Stimulated activated CD4-positive, alpha-beta T cell treated with anti-CD3 and anti-CD28 coated beads, Interleukin-12 subunit alpha, Interleukin-12 subunit beta, amount 100 ng/mL, for 24 hours (primary cell): ENCODE data around the gene DNAI4.
"Not testable (repeated sequence)": the region's sequence is repeated elsewhere in the genome, so short reads cannot be mapped to it uniquely, and the experiment has no call there.

ENCODE experiments used
- DNase-seq, 2 experiments: peaks; one replicate each; pipeline ENCODE4 v3.0.0-alpha.2; 2020; ENCODE audit warnings: low read depth in 2 of 2

Gene DNAI4

GRCh38 chr1:66924756-66925557 is at the start of gene DNAI4, which contains the start of gene MIER1:
DNAI4 (minus strand) TSS chr1:66924856; CDS start chr1:66924831, 25 bp downstream.
MIER1 (plus strand) TSS chr1:66924990; CDS start chr1:66925029, 39 bp downstream.
- peak; percentile 93 to 95 for DNase-seq

DNA sequence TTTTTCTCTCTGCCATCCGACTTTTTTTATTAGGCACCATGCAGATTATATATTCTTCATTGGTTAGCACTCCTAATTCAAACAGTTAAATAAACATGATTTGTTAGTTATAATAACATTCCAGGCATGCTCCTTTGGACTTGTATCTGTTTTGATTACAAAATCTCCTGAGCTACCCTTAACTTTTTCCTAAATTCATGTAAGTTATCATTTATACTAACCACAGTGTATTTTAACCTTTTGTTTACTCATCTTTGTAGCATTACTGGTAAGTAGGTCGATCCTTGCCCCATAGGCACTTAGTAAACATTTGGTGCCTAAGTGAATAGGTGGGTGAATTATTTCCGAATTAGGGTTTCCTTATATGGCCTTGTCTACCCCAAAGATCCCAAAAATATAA is 43.9 kb upstream of the DNAI4 start:
- DNase-seq = no peak

GRCh38 chr1:66966188-66966873 is 41.7 kb upstream of the DNAI4 start:
- not testable (repeated sequence) for DNase-seq

DNA sequence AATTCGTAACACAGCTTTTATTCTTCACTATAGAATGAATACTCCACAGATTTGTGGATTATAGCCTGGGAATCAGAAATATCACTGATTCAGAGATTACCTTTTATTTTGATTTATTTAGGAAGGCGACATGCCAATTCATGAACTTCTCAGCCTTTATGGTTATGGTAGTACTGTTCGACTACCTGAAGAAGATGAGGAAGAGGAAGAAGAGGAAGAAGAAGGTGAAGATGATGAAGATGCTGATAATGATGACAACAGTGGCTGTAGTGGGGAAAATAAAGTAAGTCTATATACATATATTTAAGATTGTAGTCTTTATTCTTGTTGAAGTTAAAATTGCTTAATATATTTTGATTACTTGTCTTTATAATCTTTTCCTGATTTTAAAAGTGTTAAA is 33.3 kb upstream of the DNAI4 start:
- no peak for DNase-seq

DNA sequence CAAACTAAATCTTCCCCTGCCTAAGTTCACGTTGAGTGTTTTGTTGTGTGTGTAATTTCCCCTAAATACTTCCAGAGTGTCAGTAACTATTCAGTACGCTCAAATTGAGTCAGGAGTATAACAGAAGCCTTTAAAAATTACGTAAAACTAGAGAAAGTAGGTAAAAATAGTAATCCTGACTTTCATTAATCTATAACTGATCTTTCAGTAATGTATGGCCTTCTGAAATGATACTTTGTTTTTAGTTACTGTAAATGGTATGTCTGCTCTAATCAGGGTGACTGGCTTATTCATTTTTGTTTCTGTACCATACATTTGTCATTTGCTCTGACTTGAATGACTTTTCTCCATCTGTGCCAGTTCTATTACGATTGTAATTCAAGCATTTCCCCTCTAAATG is 29.6 kb upstream of the DNAI4 start:
- no peak for DNase-seq

DNA sequence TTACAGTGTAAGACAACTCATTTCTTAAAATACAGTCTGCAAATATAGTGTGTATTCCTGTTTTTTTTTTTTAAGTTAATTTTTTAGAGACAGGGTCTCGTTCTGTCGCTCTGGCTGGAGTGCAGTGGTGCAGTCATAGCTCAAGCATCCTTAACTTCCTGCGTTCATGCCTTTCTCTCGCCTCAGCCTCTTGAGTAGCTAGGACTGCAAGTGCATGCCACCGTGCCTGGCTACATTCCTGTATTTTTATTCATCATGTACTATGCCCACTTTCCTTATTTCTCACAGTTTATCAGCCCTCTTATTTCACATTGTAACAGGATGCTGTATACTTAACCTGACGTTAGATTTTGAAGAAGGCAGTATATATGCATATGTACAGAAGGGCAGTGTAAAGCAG is 26.9 kb upstream of the DNAI4 start:
- DNase-seq = no peak

GRCh38 chr1:66947267-66947666 is 22.6 kb upstream of the DNAI4 start:
- no peak for DNase-seq

DNA sequence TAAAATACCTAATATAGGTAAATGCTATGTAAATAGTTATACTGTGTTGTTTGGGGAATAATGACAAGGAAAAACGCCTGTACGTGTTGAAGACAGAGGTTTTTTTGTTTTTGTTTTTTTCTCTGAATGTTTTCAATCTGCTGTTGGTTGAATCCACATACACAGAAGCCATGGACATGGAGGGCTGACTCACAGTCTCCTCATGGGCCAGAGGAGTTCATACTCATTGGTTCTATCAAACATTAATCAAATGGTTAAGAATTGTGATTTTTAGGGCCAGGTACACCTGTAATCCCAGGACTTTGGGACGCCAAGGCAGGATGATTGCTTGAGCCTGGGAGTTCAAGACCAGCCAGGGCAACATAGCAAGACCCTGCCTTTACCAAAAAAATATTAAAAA is 20.7 kb upstream of the DNAI4 start:
- DNase-seq = no peak

GRCh38 chr1:66944330-66945274 is 19.9 kb upstream of the DNAI4 start:
- no peak for DNase-seq

GRCh38 chr1:66943361-66943969 is 18.8 kb upstream of the DNAI4 start:
- no peak for DNase-seq

DNA sequence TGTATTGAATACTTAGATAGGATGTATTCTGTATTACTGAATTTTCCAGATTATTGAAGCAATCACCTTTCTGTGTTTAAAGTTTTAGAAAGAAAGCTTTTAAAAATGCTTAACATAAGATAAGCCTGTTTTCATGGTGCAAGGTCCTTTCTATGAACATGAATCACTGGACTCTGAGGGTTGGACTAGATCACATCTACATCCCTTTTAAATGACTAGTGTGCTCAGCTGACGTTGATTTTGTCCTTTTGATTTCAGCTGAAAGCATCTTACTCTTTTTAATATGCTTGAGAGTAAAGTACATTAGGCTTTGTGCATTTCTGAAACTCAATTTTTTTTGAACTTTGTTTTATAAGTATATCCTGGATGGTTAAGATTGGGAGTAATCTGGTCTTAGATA is 16.3 kb upstream of the DNAI4 start:
- no peak for DNase-seq

DNA sequence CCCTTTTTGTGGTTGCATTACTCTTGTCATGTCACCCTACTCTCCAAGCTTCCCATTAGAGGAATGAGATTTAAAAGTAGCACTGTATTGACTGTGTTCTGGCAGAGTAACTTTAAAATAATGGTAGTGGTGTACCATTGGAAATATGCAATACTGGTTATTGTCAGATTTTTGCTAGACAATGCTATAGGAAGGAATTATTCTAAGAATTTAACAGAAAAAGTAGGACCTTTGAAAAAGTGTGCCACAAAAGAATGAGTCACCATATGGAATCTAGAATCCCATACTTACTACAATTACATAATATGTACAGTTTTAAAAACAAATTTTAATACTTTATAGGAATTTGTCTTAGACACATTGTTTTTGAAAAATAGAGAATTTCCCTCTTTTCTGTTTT is 14.0 kb upstream of the DNAI4 start:
- no peak for DNase-seq

- DNase-seq = no peak
These were observed 13.0 kb upstream of the DNAI4 start for GRCh38 chr1:66937529-66938234.

DNA sequence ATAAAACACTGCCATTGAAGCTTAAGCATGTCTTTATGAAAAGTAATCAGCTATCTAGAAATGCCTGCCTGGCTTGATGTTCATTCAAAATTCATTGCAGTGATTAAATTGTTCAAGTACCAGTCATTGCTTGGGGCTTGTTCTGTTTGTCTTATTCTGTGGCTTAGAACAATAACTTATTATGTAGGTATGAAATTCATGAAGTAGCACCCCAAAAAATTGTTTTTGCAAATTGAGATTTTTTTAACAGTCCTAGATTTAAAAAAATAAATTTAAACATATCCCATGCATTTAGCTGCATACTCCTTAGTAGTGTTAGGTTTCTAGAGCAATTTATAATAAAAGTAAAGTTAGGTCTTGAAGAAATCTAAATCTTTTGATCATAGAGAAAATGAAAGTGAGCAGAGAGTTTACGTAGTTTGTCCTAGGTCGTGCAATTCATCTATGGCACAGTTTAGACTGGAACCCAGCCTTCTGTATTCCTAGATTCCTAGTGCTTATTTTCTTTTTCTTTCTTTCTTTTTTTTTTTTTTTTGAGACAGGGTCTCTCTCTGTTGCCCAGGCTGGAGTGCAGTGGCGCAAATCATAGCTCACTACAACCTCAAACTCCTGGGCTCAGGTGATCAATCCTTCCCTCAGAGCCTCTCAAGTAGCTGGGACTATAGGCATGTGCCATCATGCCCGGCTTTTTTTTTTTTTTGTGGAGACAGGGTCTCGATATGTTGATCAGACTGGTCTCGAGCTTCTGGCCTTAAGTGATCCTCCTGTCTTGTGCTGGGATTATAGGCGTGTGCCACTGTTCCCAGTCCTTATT is 9.4 kb upstream of the DNAI4 start:
- no peak for DNase-seq

DNA sequence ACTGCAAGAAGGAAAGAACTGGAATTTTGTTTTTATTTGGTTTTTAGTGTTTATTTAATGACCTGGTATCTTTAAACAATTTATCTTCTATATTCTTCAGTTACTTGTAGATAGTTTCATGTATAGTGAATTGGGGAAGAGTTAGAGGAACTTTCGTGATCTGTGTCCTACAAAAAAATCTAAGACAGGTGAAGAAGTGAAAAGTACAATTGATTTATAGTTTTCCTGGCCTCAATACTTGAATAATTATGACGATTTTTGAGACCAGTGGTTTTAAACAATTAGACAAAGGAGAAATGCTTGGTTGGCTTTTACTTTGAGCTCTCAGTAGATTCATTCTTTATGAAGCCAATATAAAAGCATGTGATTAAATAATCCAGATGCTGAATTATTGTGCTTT is 7.6 kb upstream of the DNAI4 start:
- DNase-seq = no peak

DNA sequence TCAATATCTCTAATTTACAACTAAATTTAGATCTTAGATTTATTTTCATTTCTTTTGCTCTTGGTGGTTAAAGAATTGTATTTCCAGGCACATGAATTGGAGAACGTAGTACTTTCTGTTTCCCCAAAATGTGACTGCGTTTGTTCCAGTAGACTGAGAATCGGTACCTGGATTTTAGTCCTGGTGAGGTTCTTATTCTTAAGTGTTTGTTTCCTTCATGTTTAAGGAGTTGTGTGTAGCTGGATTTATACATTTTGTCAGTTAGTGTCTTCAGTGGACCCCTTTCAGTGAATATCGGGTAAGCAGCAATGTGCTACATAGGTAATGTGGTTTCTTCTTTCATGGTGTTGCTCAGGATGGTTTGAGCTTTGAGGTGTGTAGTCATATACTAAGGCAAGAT is 6.9 kb upstream of the DNAI4 start:
- DNase-seq = no peak

DNA sequence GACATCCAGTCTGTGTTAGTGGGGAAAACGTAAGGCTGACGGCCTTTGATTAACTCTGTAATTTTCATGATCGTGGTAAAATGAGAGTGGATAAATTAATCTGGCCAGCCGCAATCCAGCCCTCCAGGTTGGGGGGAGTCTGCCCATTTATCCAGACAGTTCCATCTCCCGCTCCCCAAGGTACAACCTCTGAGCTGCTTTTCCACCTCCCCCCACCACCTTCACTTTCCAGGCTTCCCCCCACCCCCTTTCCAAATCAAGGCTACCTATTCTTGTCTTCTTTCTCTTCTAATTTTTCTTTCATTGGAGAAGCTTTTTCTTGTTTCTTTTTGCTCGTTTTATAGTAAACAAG is 6.1 kb upstream of the DNAI4 start:
- no peak for DNase-seq

DNA sequence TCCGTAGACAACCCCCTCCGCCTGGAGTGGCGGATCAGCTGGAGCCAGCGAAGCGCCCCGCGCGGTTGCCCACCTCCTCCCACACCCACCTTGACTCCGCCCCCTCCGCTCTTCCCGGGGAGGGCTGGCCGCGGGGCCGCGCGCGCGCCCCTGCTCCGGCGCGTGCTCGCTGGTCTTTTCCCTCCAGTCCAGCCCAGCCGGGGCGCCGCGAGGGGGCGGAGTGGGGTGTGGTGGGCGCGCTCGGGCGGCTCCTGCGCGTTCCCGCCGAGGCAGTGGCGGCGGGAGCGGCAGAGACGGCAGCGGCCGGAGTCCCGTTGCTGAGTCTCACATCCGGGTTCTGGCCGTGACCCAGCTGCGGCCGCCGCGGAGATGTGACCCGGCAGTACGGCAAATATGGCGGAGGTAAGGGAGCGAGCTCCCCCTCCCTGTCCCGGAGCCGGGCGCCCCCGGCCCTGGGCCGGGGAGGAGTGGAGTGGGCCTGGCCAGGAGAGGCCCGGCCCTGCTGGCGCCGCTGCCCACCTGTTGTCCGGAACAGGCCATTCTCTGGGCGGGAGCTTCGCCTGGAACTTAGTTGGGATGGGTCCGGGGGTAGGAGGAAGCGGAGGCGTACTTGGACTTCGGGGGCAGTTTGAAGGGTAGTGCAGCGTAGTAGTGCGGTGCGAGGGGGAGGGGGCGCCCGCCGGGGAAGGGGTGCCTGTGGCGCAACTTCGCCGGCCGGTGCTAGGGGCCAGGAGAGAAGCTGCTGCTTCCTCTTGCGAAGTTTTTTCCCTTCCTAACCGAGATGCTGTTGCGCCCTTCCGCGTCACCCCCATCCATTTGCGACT is 5.6 kb upstream of the DNAI4 start:
- DNase-seq = peak; percentile 87 to 89

DNA sequence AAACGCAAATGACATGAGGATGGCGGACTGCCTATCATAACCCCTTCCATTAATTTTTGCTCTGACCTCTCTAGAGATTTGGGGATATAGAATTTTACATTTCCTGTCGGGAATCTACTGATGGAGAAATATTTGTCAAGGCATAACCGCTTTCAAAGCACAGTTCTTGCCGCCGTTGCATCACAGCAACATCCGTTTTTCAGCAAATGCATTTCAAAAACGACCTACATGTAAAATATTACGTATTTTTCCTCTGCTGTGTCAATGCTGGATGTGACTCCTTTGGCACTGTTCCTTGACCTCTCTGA is 5.0 kb upstream of the DNAI4 start:
- no peak for DNase-seq
